Activated T-cell treated with anti-CD3 and anti-CD28 coated beads, Interleukin-2, amount 50 U/mL, for 24 hours (primary cell): ENCODE data around the gene MGLL.

Source experiments
- DNase-seq: peaks from one replicate; pipeline ENCODE4 v3.0.0-alpha.2; 2020
- H3K27ac Mint-ChIP-seq: 2 replicates; pipeline ENCODE4 v1.8.0; 2020; ENCODE audit warnings: mild to moderate bottlenecking, mixed read lengths
- H3K27me3 Mint-ChIP-seq: 2 replicates; pipeline ENCODE4 v1.8.0; 2020; ENCODE audit warnings: mixed read lengths
- H3K36me3 Mint-ChIP-seq: 2 replicates; pipeline ENCODE4 v1.8.0; 2020; ENCODE audit warnings: low read depth, mixed read lengths
- H3K4me1 Mint-ChIP-seq: 2 replicates; pipeline ENCODE4 v1.8.0; 2020; ENCODE audit warnings: low read depth, mixed read lengths
- H3K4me3 Mint-ChIP-seq: 2 replicates; pipeline ENCODE4 v1.8.0; 2020; ENCODE audit warnings: mild to moderate bottlenecking, moderate library complexity, mixed read lengths
- H3K9me3 Mint-ChIP-seq: 2 replicates; pipeline ENCODE4 v1.8.0; 2020; ENCODE audit warnings: mixed read lengths

The MGLL gene

DNA sequence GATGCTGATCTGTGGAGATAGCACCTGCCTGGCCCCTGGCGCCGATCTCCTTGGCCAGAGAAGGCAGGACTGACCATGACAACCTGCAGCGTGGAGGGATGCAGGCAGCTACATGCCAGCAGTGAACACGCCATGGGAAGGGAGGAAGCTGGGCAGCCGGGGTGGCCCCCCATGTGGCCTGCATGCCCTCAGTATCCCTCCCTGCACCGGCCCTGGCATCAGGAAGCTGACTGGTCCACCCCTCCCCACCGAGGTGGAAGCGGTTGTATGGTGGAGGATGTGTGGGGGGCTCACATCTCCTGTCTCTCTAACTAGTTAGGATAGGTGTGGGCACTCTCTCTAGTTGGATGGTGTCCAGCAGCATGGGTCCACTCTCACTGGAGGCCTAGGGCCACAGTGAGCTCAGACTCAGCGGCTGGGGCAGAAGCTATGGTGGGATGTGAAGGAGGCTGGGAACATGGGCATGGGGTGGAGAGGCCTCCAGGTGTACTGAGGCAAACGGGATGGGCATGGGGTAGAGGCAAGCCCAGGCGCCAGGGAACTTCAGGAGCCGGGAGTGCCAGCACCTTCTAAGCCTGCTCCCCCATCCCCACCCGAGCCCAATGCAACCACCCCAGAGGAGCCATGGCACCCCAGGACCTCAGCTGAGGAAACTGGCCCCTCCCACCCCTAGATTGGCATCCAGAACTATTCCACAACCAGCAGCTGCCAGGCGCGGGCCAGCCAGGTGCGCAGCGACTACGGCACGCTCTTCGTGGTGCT, 151.4 kb downstream of the MGLL start:
- Mint-ChIP-seq H3K27ac (peak overlapping the region; percentile 79), H3K4me1 (peaks cover 25% of the 10 kb centered on the region), H3K9me3 (no peaks in the 10 kb centered on the region), H3K27me3 (no peaks in the 10 kb centered on the region), H3K4me3 (peak overlapping the region; percentile 84), H3K36me3 (peaks cover under 1% of the 10 kb centered on the region)
- DNase-seq, result no peak

DNA sequence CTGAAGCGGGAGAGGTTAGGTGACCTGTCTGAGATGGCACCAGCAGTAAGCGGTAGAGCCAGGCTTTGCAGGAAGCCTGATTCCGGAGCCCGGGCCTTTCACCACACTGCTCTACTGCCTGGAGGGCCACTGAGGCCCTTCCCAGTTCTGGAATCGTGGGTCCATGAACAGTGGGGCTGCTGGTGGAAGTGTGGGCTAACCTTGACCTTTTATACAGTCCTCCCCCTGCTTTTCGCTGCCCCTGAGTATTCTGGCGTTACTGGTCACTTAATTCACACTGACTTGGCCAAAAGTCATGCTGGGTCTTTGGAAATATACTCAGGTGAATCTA, 152.1 kb downstream of the MGLL start:
- Mint-ChIP-seq H3K36me3 (no peaks in the 10 kb centered on the region), H3K27me3 (no peaks in the 10 kb centered on the region), H3K9me3 (no peaks in the 10 kb centered on the region), H3K4me1 (peaks cover 25% of the 10 kb centered on the region), H3K4me3 (no peak overlapping the region), H3K27ac (peak overlapping the region; percentile 50)
- DNase-seq, result no peak

DNA sequence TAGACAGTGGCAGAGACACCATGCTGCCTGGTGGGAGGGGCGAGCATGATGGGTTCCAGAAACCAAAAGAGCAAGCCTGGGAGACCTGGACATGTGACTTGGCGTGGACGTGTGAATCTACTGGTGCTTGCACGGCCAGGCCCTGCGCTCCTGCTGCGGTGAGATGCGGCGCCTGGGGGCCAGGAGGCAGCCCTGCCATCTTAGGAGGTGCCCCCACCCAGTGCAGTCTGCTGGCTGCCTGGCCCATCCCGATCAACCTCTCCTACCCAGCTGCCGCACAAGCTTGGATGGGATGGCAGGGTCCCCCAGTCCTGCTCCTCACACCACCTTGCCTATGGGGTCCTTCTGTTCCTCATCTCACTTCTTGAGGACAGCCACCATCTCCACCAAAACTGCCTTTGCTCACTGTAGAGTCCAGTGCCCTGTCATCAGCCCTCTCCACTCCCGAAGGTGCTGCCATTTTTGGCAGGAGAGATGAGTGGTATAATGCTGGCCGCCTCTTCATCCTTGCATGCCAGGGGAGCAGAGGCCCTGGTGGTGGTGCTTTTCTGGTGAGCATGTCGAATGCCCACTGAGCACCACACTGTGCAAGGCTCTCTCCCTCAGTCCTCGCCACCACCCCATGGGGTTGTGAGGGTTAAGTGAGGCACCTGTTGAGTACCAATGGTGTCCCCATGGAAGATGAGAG, 152.6 kb downstream of the MGLL start:
- no peak for DNase-seq
- H3K36me3 Mint-ChIP-seq, result no peaks in the 10 kb centered on the region
- H3K27me3 Mint-ChIP-seq, result no peaks in the 10 kb centered on the region
- H3K9me3 Mint-ChIP-seq, result no peaks in the 10 kb centered on the region
- peaks cover 21% of the 10 kb centered on the region for H3K4me1 Mint-ChIP-seq
- H3K4me3 Mint-ChIP-seq, result no peak overlapping the region
- no peak overlapping the region for H3K27ac Mint-ChIP-seq

DNA sequence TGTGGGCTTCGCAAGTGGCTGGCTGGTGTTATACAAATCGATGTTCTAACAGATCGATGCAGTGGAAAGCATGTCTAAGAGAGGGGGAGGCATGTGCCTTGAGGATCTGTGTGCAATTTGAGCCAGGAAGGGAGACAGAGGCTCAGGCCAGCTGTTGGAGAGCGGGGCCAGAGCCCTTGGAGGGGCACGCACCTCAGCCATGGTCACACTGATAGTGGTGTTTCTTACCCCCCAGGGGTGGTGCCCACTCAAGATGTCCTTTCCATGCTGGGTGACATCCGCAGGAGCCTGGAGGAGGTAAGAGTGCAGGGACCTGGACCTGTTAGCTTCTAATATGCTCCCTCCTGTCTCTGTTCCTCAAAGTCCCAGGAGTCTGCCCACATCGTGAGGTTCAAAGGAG, 153.4 kb downstream of the MGLL start:
- H3K27me3 Mint-ChIP-seq, result no peaks in the 10 kb centered on the region
- H3K4me1 Mint-ChIP-seq, result peaks cover 14% of the 10 kb centered on the region
- no peaks in the 10 kb centered on the region for H3K36me3 Mint-ChIP-seq
- DNase-seq, result no peak
- H3K9me3 Mint-ChIP-seq, result no peaks in the 10 kb centered on the region
- no peak overlapping the region for H3K27ac Mint-ChIP-seq
- no peak overlapping the region for H3K4me3 Mint-ChIP-seq

DNA sequence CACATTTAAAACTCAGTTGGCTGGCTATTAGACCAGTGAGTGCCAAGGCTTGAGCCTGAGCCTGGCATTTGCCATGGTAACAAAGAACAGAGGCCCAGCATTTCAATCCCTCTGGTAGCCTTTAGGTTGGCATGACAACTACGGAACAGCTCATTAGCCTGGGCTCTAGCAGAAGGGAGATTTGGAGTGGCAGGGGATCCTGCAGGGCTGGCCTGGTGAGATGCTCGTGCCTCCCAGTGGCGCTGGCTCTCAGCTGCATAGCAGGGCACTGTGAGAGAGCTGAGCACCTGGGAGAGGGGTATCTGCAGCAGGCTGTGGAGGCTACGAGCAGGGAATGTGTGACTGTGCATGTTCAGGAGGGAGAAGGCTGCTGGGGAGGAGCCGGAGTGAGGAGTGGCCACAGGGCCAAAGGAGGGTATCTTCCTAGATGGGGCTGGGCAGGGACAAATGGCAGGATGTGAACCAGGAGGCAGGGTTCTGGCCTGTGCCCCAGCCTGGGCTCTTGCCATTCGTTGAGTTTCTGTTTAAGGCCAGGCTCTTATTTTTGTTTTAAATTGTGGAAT, 155.1 kb downstream of the MGLL start:
- H3K9me3 Mint-ChIP-seq, result no peaks in the 10 kb centered on the region
- no peak overlapping the region for H3K4me3 Mint-ChIP-seq
- no peak for DNase-seq
- no peak overlapping the region for H3K27ac Mint-ChIP-seq
- H3K4me1 Mint-ChIP-seq, result peaks cover 7% of the 10 kb centered on the region
- no peaks in the 10 kb centered on the region for H3K36me3 Mint-ChIP-seq
- no peaks in the 10 kb centered on the region for H3K27me3 Mint-ChIP-seq

DNA sequence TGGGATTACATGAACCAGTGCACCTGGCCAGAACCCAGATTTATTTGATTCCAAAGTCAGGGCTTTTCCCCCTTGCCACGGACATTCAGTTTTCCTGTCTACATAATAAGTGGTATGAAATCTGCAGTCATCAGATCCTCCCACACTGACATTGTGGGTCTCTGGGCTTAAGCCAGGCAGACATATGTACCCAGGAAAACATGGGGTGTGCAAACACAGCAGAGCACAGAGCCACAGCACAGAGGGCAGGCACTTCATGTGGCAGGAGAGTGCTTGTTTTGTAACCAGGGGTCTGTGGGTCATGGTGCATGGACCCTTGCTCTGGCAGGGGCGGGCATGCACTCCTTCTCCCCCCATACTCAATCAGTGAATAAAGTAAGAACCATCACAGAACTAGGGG, 155.6 kb downstream of the MGLL start:
- H3K27me3 Mint-ChIP-seq, result no peaks in the 10 kb centered on the region
- no peak overlapping the region for H3K27ac Mint-ChIP-seq
- H3K4me1 Mint-ChIP-seq, result peaks cover 5% of the 10 kb centered on the region
- H3K9me3 Mint-ChIP-seq, result no peaks in the 10 kb centered on the region
- no peak overlapping the region for H3K4me3 Mint-ChIP-seq
- H3K36me3 Mint-ChIP-seq, result no peaks in the 10 kb centered on the region
- DNase-seq, result no peak

DNA sequence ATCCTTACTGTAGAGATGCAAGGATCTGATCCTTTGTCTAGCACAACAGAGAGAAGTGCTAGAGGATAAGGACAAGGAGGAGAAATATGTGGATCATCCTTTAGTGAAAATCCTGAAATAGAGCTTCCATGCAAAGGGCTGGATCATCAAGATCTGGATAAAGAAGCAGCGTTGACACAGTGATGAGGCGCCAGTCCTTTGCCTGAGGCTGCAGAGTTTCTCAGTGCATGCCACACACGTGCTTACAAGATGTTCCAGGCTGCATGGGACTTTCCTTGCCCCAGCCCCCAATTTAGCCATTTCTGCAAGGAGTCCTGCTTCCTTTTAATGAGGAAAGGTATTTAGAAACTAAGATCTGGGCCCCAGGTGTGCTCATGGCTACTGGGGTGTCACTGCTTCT, 156.7 kb downstream of the MGLL start:
- Mint-ChIP-seq H3K4me3 (no peak overlapping the region), H3K27ac (no peak overlapping the region), H3K27me3 (no peaks in the 10 kb centered on the region), H3K36me3 (no peaks in the 10 kb centered on the region), H3K9me3 (no peaks in the 10 kb centered on the region), H3K4me1 (no peaks in the 10 kb centered on the region)
- DNase-seq, result no peak

DNA sequence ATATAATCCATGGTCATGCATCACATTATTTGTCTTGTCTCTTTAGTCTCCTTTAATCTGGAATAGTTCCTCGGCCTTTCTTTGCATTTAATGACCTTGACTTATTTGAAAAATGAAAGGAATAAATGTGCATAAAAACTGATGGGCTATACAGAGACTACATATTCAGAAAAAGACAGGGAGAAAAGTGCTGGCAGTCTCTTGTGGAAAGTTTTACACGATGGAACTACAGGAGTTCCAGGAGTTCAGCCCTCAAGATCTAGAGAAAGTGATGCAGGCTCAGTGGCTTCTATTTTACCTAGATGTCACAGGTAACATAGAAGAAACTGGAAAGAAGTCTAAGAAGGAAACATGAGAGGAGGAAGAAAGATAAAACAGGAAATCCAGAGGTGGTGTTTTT, 157.2 kb downstream of the MGLL start:
- H3K4me3 Mint-ChIP-seq, result no peak overlapping the region
- H3K4me1 Mint-ChIP-seq, result no peaks in the 10 kb centered on the region
- no peaks in the 10 kb centered on the region for H3K27me3 Mint-ChIP-seq
- DNase-seq, result no peak
- no peaks in the 10 kb centered on the region for H3K9me3 Mint-ChIP-seq
- no peaks in the 10 kb centered on the region for H3K36me3 Mint-ChIP-seq
- H3K27ac Mint-ChIP-seq, result no peak overlapping the region

DNA sequence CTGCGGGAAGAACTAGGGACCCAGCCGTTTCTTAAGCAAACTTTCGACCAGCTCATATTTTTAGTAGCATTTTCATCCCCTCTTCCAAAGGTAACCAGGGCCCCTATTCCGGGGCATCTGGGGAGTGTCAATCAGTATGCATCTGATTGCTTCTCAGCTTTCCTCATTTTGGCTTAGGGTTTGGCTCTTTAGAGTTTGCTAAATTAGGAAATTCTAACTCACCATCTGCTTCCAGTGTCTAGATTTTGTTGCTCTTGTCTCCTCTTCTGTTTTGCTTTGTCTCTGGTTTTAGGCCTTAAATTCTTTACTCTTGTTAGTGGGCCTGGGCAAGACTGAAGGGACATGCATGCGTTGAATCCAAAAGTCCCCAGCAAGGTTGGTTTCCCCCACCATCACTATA, 159.2 kb downstream of the MGLL start:
- H3K9me3 Mint-ChIP-seq, result no peaks in the 10 kb centered on the region
- H3K36me3 Mint-ChIP-seq, result no peaks in the 10 kb centered on the region
- no peak overlapping the region for H3K4me3 Mint-ChIP-seq
- H3K27me3 Mint-ChIP-seq, result no peaks in the 10 kb centered on the region
- H3K27ac Mint-ChIP-seq, result no peak overlapping the region
- DNase-seq, result no peak
- H3K4me1 Mint-ChIP-seq, result no peaks in the 10 kb centered on the region

DNA sequence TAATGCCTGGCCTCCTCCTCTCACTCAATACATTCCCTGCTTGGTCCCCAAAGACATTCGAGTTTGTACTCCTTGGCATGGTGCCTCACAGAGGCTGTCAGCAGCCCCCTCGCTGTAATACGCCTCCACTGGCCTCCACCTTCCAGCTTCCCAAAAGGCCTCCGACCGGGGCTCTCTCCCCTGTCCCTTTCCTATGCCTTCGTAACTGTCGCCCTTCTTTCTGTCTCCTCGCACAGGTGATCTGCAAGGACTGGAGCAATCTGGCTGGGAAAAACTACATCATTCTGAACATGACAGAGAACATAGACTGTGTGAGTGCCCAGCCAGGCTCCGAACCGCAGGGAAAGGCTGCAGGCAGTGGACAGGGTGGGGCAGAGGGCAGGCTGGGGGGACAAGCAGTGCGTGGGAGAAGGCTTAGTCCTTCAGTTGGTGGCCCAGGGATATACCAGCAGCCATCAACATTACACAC, 160.3 kb downstream of the MGLL start:
- Mint-ChIP-seq H3K27me3 (no peaks in the 10 kb centered on the region), H3K4me3 (no peak overlapping the region), H3K9me3 (no peaks in the 10 kb centered on the region), H3K27ac (no peak overlapping the region), H3K4me1 (no peaks in the 10 kb centered on the region), H3K36me3 (no peaks in the 10 kb centered on the region)
- DNase-seq, result no peak

DNA sequence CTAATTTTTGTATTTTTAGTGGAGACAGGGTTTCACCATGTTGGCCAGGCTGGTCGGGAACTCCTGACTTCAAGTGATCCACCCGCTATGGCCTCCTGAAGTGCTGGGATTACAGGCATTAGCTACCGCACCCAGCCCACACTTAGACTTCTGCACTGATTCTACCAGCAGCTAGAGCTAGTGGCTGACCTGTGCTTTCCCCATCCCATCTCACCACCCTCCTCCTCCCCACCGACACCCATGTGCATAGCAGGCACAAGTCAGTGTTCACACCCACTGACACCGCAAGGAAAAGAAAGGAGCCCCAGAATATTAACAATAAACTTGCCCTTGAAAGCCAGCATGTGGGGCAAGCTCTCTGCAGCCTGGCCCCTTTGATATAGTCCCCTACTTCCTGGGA, 160.7 kb downstream of the MGLL start:
- Mint-ChIP-seq H3K27me3 (no peaks in the 10 kb centered on the region), H3K4me3 (no peak overlapping the region), H3K4me1 (no peaks in the 10 kb centered on the region), H3K9me3 (no peaks in the 10 kb centered on the region), H3K27ac (no peak overlapping the region), H3K36me3 (no peaks in the 10 kb centered on the region)
- no peak for DNase-seq

DNA sequence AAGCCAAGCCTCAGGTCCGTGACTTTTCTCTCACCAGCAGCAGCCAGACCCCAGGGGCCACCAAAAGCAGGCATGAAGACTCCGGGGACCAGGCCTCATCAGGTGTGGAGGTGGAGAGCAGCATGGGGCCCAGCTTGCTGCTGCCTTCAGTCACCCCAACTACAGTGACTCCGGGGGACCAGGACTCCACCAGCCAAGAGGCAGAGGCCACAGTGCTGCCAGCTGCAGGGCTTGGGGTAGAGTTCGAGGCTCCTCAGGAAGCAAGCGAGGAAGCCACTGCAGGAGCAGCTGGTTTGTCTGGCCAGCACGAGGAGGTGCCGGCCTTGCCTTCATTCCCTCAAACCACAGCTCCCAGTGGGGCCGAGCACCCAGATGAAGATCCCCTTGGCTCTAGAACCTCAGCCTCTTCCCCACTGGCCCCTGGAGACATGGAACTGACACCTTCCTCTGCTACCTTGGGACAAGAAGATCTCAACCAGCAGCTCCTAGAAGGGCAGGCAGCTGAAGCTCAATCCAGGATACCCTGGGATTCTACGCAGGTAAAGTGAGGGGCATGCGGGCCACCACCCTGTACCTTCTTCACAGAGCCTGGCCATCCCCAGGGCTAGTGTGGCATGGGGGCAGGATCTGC, 161.6 kb downstream of the MGLL start:
- Mint-ChIP-seq H3K27me3 (no peaks in the 10 kb centered on the region), H3K9me3 (no peaks in the 10 kb centered on the region), H3K4me3 (no peak overlapping the region), H3K4me1 (no peaks in the 10 kb centered on the region), H3K36me3 (no peaks in the 10 kb centered on the region), H3K27ac (no peak overlapping the region)
- DNase-seq, result no peak

DNA sequence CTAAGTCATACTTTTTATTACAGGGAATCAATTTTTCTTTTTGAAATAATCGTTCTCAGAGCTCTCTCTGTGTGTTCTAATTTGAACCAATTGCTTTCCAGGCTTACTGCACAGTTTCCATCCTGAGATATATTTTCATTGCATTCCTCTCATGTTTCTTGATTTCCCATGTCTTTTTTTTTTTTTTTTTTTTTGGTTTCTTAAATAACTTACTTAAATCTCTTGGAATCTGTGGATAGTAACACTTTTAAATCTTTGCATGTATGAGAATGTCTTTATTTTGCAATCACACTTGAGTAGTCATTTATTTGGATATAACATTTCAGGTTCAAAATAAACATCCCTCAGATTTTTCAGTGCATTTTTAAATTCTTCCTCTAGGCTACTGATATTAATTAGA, 164.1 kb downstream of the MGLL start:
- DNase-seq, result no peak
- Mint-ChIP-seq H3K4me3 (no peak overlapping the region), H3K27me3 (no peaks in the 10 kb centered on the region), H3K9me3 (no peaks in the 10 kb centered on the region), H3K36me3 (no peaks in the 10 kb centered on the region), H3K4me1 (no peaks in the 10 kb centered on the region), H3K27ac (no peak overlapping the region)

DNA sequence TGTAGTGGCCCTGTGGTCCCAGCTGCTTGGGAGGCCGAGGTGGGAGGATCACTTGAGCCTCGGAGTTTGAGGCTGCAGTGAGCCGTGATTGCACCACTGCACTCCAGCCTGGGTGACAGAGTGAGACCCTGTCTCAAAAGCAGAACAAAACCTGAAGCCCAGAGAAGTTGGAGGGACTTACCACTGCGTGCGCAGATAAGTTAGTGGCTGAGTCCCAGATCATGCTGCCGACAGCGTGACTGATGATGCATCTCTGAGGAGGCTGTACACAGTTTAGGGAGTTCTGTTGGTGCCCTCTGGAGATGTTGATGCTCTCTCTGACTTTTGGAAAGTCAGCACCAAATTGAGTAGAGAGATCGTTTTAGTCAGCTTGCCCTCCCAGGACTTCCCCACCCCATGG, 165.4 kb downstream of the MGLL start:
- Mint-ChIP-seq H3K4me3 (no peak overlapping the region), H3K9me3 (no peaks in the 10 kb centered on the region), H3K4me1 (no peaks in the 10 kb centered on the region), H3K27me3 (no peaks in the 10 kb centered on the region), H3K36me3 (no peaks in the 10 kb centered on the region), H3K27ac (no peak overlapping the region)
- no peak for DNase-seq

DNA sequence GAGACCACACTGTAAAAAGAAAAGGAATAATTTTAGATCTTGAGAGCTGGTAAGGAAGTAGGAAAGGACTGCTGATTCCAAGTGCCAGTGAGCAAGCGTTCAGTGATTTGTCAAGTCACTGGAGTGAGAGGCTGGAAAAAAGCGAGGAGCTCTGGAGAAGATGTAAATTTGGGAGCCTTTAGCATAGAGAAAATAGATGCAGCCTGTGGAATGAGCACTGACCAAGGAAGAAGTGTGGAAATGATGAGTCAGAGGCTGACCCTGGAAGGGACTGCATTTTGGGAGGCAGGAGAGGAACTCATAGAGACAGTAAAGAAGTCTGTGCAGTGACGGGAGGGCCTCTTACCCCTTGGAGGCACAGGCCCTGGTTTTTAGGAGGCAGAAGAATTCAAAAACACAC, 166.7 kb downstream of the MGLL start:
- no peak for DNase-seq
- no peaks in the 10 kb centered on the region for H3K36me3 Mint-ChIP-seq
- no peak overlapping the region for H3K27ac Mint-ChIP-seq
- H3K4me1 Mint-ChIP-seq, result no peaks in the 10 kb centered on the region
- H3K27me3 Mint-ChIP-seq, result no peaks in the 10 kb centered on the region
- no peaks in the 10 kb centered on the region for H3K9me3 Mint-ChIP-seq
- no peak overlapping the region for H3K4me3 Mint-ChIP-seq
